Adrenal gland (tissue), 5 donors: Measurements from ENCODE around the gene RAD52.

Experiments used
- CTCF ChIP-seq, 6 experiments: fragments of 450-650 bp in 4 of 6; fragments of 200-600 bp in 2 of 6; sonication (generic) in 1 of 6; IDR thresholded peaks; 1 replicate in 5 of 6; 2 replicates in 1 of 6; pipeline versions ENCODE4 v1.5.1 to v1.8.0; 2016 to 2021; ENCODE audit warnings: antibody characterized with exemption in 6 of 6, mild to moderate bottlenecking in 2 of 6, moderate library complexity in 1 of 6
- POLR2A ChIP-seq, 2 donors: fragments of 450-650 bp; IDR thresholded peaks; one replicate each; pipeline ENCODE4 v1.6.1; 2017; ENCODE audit warnings: antibody characterized with exemption in 2 of 2, mild to moderate bottlenecking in 2 of 2, moderate library complexity in 1 of 2
- donor health status: DM: no; HTN: no; CAD: no.

DNA sequence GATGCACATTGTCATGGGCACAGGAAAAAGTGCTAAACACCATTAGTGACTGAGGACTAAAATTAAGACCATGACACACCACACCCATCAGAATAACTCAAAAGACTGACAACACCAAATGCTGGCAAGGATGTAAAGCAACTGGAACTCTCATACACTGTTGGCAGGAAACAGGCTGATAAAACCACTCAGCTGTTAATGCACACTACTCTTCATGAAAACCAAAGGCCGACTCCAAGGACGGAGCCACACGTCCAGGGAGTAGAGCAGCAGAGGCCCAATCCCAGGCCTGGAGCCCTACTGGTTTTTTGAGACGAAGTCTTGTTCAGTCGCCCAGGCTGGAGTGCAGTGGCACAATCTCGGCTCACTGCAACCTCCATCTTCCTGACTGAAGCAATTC lies 6.4 kb downstream of the RAD52 start:
- TF ChIP-seq CTCF (IDR thresholded peaks at IDR 0.05) (no peak), POLR2A (IDR thresholded peaks at IDR 0.05) (no peak)
